PC-9 (cell line): ENCODE results near the gene PRKAG1. TPM values are rescaled to one million over a fixed set of nuclear protein-coding genes. Genes with fewer than 3 reads are reported as not detected.

Experiments used
- BruUV-seq: library from RNA; stranded (reverse); fragments of 400-500 nt; replicated peaks from 2 replicates; lab custom pipeline; 2021; lab: Mats Ljungman, UMichigan
- CTCF ChIA-PET: fragments of 300-600 bp; sonication (Branson Sonifier 250); formaldehyde crosslinking; loops from one replicate; lab custom pipeline; 2022; ENCODE audit warnings: antibody characterized with exemption; lab: Charles Lee
- POLR2A ChIA-PET: fragments of 300-600 bp; sonication (Branson Sonifier 250); formaldehyde crosslinking; loops from one replicate; lab custom pipeline; 2022; ENCODE audit warnings: antibody characterized with exemption; ENCODE audit not compliant: unreplicated experiment; lab: Charles Lee
- DNase-seq, 2 experiments: peaks; one replicate each; pipeline versions ENCODE4 v3.0.0 to v3.0.0-alpha.2; 2015 to 2022; ENCODE audit warnings: mixed read lengths in 1 of 2
- H2AFZ ChIP-seq: fragments of 200-600 bp; sonication (generic); 2 replicates; pipeline ENCODE4 v1.8.1; 2017; ENCODE audit warnings: antibody characterized with exemption
- H3F3A ChIP-seq: fragments of 200-600 bp; sonication (generic); 2 replicates; pipeline ENCODE4 v1.8.1; 2017; ENCODE audit warnings: antibody characterized with exemption, mild to moderate bottlenecking, low read depth; ENCODE audit not compliant: insufficient read depth
- H3K27ac ChIP-seq: fragments of 200-600 bp; sonication (generic); 2 replicates; pipeline ENCODE4 v1.6.1; 2016; ENCODE audit warnings: mixed run types
- H3K27me3 ChIP-seq: fragments of 200-600 bp; sonication (generic); 2 replicates; pipeline ENCODE4 v1.6.1; 2016; ENCODE audit warnings: low read depth, mixed run types; ENCODE audit not compliant: insufficient read depth
- H3K36me3 ChIP-seq: fragments of 200-600 bp; sonication (generic); 2 replicates; pipeline ENCODE4 v1.6.1; 2016; ENCODE audit warnings: low read depth, mixed run types
- H3K4me1 ChIP-seq: fragments of 200-600 bp; sonication (generic); replicated peaks from 2 replicates; pipeline ENCODE4 v1.6.1; 2016; ENCODE audit warnings: mixed run types; ENCODE audit not compliant: insufficient read depth
- H3K4me2 ChIP-seq: fragments of 200-600 bp; sonication (generic); 2 replicates; pipeline ENCODE4 v1.6.1; 2017; ENCODE audit warnings: mixed run types
- H3K4me3 ChIP-seq: fragments of 200-600 bp; sonication (generic); 2 replicates; pipeline ENCODE4 v1.6.1; 2016; ENCODE audit warnings: mixed run types
- H3K79me2 ChIP-seq: fragments of 200-600 bp; sonication (generic); 2 replicates; pipeline ENCODE4 v1.6.1; 2017; ENCODE audit warnings: low read depth, mixed run types
- H3K9me2 ChIP-seq: fragments of 200-600 bp; sonication (generic); 2 replicates; pipeline ENCODE4 v1.8.1; 2017; ENCODE audit warnings: mild to moderate bottlenecking; ENCODE audit not compliant: insufficient read depth
- H3K9me3 ChIP-seq: fragments of 200-600 bp; sonication (generic); 2 replicates; pipeline ENCODE4 v1.8.1; 2016; ENCODE audit warnings: low read depth; ENCODE audit not compliant: insufficient read depth
- H4K20me1 ChIP-seq: fragments of 200-600 bp; sonication (generic); 2 replicates; pipeline ENCODE4 v1.8.1; 2017; ENCODE audit not compliant: insufficient read depth
- CTCF ChIP-seq: fragments of 200-600 bp; sonication (generic); conservative IDR thresholded peaks from 2 replicates; pipeline ENCODE4 v1.6.1; 2017; ENCODE audit warnings: mixed run types, antibody characterized with exemption, mild to moderate bottlenecking, moderate library complexity
- EZH2 ChIP-seq: fragments of 200-600 bp; sonication (generic); IDR thresholded peaks from 2 replicates; pipeline ENCODE4 v1.8.0; 2017; ENCODE audit warnings: antibody characterized with exemption, low read depth
- intact Hi-C: fragments of 100-400 bp; cut with micrococcal nuclease; formaldehyde crosslinking; loops from one replicate; pipeline ENCODE4 v1.10.0; 2022; ENCODE audit not compliant: unreplicated experiment
- total RNA-seq: library from RNA; stranded (reverse); gene quantifications from 2 replicates; pipeline ENCODE4 v1.2.3, GENCODE V29; 2021

PRKAG1 gene
- total RNA-seq, 1 experiment from 2014 or later, result 53.6 TPM

- TF ChIP-seq CTCF (no peak), EZH2 (no peak)
- intact Hi-C loops, result no loop called here
- no peak for DNase-seq
- ChIA-PET CTCF (no interaction called here), POLR2A (no interaction called here)
- Histone ChIP-seq H3K9me3 (no peaks in the 10 kb centered on the region), H3K4me1 (peaks cover 21% of the 10 kb centered on the region), H2AFZ (no peak overlapping the region), H3F3A (peaks cover 19% of the 10 kb centered on the region), H3K4me3 (no peak overlapping the region), H3K27ac (no peak overlapping the region), H3K27me3 (no peaks in the 10 kb centered on the region), H3K36me3 (0 out of 2 replicates have a peak, but pooled peaks cover 8% of the 10 kb centered on the region), H4K20me1 (no peaks in the 10 kb centered on the region), H3K4me2 (no peak overlapping the region), H3K9me2 (no peaks in the 10 kb centered on the region), H3K79me2 (peaks cover 30% of the 10 kb centered on the region)
- no TSS peak for BruUV-seq
Observed at GRCh38 chr12:49013428-49013827, 5.1 kb downstream of the PRKAG1 start.

GRCh38 chr12:49012739-49013138, 5.8 kb downstream of the PRKAG1 start:
- Histone ChIP-seq H3K27me3 (no peaks in the 10 kb centered on the region), H3K4me1 (peaks cover 21% of the 10 kb centered on the region), H3K9me2 (no peaks in the 10 kb centered on the region), H3F3A (peaks cover 18% of the 10 kb centered on the region), H3K79me2 (peaks cover 26% of the 10 kb centered on the region), H2AFZ (no peak overlapping the region), H3K4me2 (no peak overlapping the region), H3K4me3 (no peak overlapping the region), H3K9me3 (no peaks in the 10 kb centered on the region), H3K27ac (no peak overlapping the region), H3K36me3 (0 out of 2 replicates have a peak, but pooled peaks cover 8% of the 10 kb centered on the region), H4K20me1 (no peaks in the 10 kb centered on the region)
- ChIA-PET POLR2A (no interaction called here), CTCF (interaction anchor here (0.6 kb wide), 1 partner anchor 707 kb away, joined by 14 read pairs; no protein-coding TSS in a partner anchor)
- intact Hi-C loops, result no loop called here
- DNase-seq, result no peak
- BruUV-seq, result no TSS peak
- TF ChIP-seq EZH2 (no peak), CTCF (no peak)

GRCh38 chr12:49010092-49010668, 8.4 kb downstream of the PRKAG1 start:
- ChIA-PET POLR2A (no interaction called here), CTCF (no interaction called here)

More at GRCh38 chr12:49010092-49010668, 8.4 kb downstream of the PRKAG1 start:
- no peak overlapping the region for H3K4me2 ChIP-seq
- no peaks in the 10 kb centered on the region for H4K20me1 ChIP-seq
- H3K4me3 ChIP-seq, result no peak overlapping the region
- TF ChIP-seq CTCF, result no peak
- no peak for TF ChIP-seq EZH2
- no peaks in the 10 kb centered on the region for H3K9me3 ChIP-seq
- H3K27ac ChIP-seq, result no peak overlapping the region; the same call in 1 of the 2 replicates
- 0 out of 2 replicates have a peak, but pooled peaks cover 8% of the 10 kb centered on the region for H3K36me3 ChIP-seq
- H3K9me2 ChIP-seq, result no peaks in the 10 kb centered on the region
- intact Hi-C loops, result no loop called here
- no TSS peak for BruUV-seq
- no peak for DNase-seq
- H2AFZ ChIP-seq, result no peak overlapping the region
- H3K4me1 ChIP-seq, result peaks cover 13% of the 10 kb centered on the region
- H3F3A ChIP-seq, result peaks cover 13% of the 10 kb centered on the region
- peaks cover 5% of the 10 kb centered on the region; the same call in 1 of the 2 replicates for H3K79me2 ChIP-seq
- H3K27me3 ChIP-seq, result no peaks in the 10 kb centered on the region
